SK-N-SH treated with all-trans-retinoic acid at 6 μM for 48 hours (cell line): ENCODE results near the gene ARHGEF16.

ENCODE experiments used
- ARNTL ChIP-seq: fragments of 450-650 bp; formaldehyde crosslinking; IDR thresholded peaks from 2 replicates; pipeline ENCODE4 v1.5.0; 2020; ENCODE audit warnings: low read depth, mild to moderate bottlenecking, moderate library complexity, borderline replicate concordance
- RARB ChIP-seq: fragments of 250-450 bp; sonication (Bioruptor Pico); IDR thresholded peaks from 2 replicates; pipeline ENCODE4 v1.8.0; 2021; ENCODE audit warnings: mild to moderate bottlenecking, moderate library complexity
- TCF4 ChIP-seq: fragments of 250-450 bp; sonication (Bioruptor Pico); IDR thresholded peaks from 2 replicates; pipeline ENCODE4 v1.8.0; 2021; ENCODE audit warnings: mild to moderate bottlenecking, moderate library complexity, borderline replicate concordance
- ZC3H10 ChIP-seq: fragments of 250-450 bp; sonication (Bioruptor Pico); IDR thresholded peaks from 2 replicates; pipeline ENCODE4 v1.5.1; 2021; ENCODE audit warnings: mild to moderate bottlenecking, moderate library complexity
- TF ChIP-seq, protein P1 (sequence below): fragments of 250-450 bp; sonication (Bioruptor Pico); IDR thresholded peaks from 2 replicates; pipeline ENCODE4 v1.5.1; 2020; ENCODE audit warnings: low read depth, mild to moderate bottlenecking, moderate library complexity
- TF ChIP-seq, protein P2 (sequence below): fragments of 250-450 bp; sonication (Bioruptor Pico); IDR thresholded peaks from 2 replicates; pipeline ENCODE4 v1.5.0; 2020; ENCODE audit warnings: mild to moderate bottlenecking, moderate library complexity

DNA sequence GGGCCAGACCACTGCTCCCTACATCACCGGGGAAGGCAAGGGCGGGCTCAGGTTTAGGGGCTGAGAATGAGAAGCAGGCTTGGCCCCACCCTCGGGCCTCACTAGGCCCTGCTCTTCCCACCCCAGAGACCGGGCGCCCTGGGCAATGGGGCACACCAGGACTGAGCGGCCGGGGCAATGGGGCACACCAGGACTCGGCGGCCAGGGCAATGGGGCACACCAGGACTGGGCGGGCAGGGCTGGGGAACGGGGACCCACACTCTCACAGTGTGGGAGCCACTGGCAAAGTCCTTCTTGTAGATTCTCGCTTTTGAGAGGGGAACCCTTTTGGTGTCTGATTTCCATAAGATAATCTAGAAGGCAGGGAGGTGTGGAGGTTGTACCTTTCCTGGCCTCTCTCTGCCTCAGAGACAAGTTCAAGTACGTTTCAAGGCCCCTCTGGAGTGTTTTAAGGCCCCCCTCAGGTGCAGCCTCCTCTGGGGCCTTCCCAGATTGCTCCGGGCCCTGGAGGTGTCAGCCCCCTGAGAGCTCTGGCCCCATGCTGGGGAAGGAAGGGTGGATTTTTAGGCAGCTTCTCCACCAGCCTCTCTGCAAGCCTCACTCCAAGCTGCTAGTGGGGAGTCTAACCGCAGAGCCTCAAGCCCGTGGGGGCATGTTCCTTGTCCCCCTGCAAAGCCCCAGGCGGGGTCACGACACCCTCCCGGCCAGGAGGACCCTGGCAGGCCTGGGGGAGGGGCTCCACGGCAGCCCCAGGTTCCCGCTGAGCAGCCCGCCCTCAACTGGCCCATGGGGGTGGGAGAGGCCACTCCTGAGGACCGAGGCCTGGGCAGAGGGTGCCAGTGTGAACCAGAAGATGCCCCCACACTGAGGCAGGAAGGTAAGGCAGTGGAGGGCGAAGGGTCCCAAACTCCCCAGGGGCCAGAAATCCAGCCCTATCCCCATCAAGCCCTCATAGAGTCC is 66.2 kb downstream of the ARHGEF16 start:
- TF ChIP-seq ZC3H10 (CRISPR knock-in tag) (no peak), ARNTL (CRISPR knock-in tag) (no peak), TCF4 (CRISPR knock-in tag) (no peak), RARB (no peak)
- TF ChIP-seq, protein P1, sequence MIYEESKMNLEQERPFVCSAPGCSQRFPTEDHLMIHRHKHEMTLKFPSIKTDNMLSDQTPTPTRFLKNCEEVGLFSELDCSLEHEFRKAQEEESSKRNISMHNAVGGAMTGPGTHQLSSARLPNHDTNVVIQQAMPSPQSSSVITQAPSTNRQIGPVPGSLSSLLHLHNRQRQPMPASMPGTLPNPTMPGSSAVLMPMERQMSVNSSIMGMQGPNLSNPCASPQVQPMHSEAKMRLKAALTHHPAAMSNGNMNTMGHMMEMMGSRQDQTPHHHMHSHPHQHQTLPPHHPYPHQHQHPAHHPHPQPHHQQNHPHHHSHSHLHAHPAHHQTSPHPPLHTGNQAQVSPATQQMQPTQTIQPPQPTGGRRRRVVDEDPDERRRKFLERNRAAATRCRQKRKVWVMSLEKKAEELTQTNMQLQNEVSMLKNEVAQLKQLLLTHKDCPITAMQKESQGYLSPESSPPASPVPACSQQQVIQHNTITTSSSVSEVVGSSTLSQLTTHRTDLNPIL (CRISPR knock-in tag) = no peak
- TF ChIP-seq, protein P2, sequence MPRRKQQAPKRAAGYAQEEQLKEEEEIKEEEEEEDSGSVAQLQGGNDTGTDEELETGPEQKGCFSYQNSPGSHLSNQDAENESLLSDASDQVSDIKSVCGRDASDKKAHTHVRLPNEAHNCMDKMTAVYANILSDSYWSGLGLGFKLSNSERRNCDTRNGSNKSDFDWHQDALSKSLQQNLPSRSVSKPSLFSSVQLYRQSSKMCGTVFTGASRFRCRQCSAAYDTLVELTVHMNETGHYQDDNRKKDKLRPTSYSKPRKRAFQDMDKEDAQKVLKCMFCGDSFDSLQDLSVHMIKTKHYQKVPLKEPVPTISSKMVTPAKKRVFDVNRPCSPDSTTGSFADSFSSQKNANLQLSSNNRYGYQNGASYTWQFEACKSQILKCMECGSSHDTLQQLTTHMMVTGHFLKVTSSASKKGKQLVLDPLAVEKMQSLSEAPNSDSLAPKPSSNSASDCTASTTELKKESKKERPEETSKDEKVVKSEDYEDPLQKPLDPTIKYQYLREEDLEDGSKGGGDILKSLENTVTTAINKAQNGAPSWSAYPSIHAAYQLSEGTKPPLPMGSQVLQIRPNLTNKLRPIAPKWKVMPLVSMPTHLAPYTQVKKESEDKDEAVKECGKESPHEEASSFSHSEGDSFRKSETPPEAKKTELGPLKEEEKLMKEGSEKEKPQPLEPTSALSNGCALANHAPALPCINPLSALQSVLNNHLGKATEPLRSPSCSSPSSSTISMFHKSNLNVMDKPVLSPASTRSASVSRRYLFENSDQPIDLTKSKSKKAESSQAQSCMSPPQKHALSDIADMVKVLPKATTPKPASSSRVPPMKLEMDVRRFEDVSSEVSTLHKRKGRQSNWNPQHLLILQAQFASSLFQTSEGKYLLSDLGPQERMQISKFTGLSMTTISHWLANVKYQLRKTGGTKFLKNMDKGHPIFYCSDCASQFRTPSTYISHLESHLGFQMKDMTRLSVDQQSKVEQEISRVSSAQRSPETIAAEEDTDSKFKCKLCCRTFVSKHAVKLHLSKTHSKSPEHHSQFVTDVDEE (CRISPR knock-in tag) = no peak
